KMS-11 (cell line): ENCODE data around the gene DMBT1.

Experiments
- H2AFZ ChIP-seq: fragments of 200-600 bp; sonication (generic); 2 replicates; pipeline ENCODE4 v1.6.1; 2016; ENCODE audit warnings: antibody characterized with exemption, mixed run types, low read depth
- H3K27ac ChIP-seq: fragments of 200-600 bp; sonication (generic); 2 replicates; pipeline ENCODE4 v1.6.1; 2016; ENCODE audit warnings: mild to moderate bottlenecking, mixed run types
- H3K27me3 ChIP-seq: fragments of 200-600 bp; sonication (generic); 2 replicates; pipeline ENCODE4 v1.6.1; 2017; ENCODE audit warnings: mild to moderate bottlenecking, low read depth, mixed run types, moderate library complexity; ENCODE audit not compliant: insufficient read depth
- H3K36me3 ChIP-seq: fragments of 200-600 bp; sonication (generic); 2 replicates; pipeline ENCODE4 v1.6.1; 2017; ENCODE audit warnings: mild to moderate bottlenecking, mixed run types; ENCODE audit not compliant: insufficient read depth
- H3K4me1 ChIP-seq: fragments of 200-600 bp; sonication (generic); 2 replicates; pipeline ENCODE4 v1.6.1; 2016; ENCODE audit warnings: mild to moderate bottlenecking, low read depth, mixed run types; ENCODE audit not compliant: poor library complexity, severe bottlenecking
- H3K4me2 ChIP-seq: fragments of 200-600 bp; sonication (generic); 2 replicates; pipeline ENCODE4 v1.7.0; 2016; ENCODE audit warnings: mild to moderate bottlenecking, mixed run types
- H3K4me3 ChIP-seq: fragments of 200-600 bp; sonication (generic); IDR thresholded peaks from 2 replicates; pipeline ENCODE4 v1.6.1; 2017; ENCODE audit warnings: low read depth, low read length, mixed read lengths; ENCODE audit not compliant: insufficient read depth
- H3K79me2 ChIP-seq: fragments of 200-600 bp; sonication (generic); 2 replicates; pipeline ENCODE4 v1.6.1; 2016; ENCODE audit warnings: low read depth, mixed run types; ENCODE audit not compliant: insufficient read depth
- H3K9ac ChIP-seq: fragments of 200-600 bp; sonication (generic); 2 replicates; pipeline ENCODE4 v1.6.1; 2016; ENCODE audit warnings: mild to moderate bottlenecking, mixed run types
- H4K20me1 ChIP-seq: fragments of 200-600 bp; sonication (generic); 2 replicates; pipeline ENCODE4 v1.6.1; 2016; ENCODE audit warnings: mild to moderate bottlenecking, mixed run types; ENCODE audit not compliant: insufficient read depth
- CTCF ChIP-seq: fragments of 200-600 bp; sonication (generic); conservative IDR thresholded peaks from 2 replicates; pipeline ENCODE4 v1.6.1; 2017; ENCODE audit warnings: low read depth, mild to moderate bottlenecking, antibody characterized with exemption, low read length, moderate library complexity, mixed read lengths

DMBT1 gene

GRCh38 chr10:122515588-122516231 lies 44.8 kb upstream of the DMBT1 start:
- Histone ChIP-seq H3K4me2 (no peak overlapping the region), H3K9ac (no peak overlapping the region)
- TF ChIP-seq CTCF, result no peak

GRCh38 chr10:122516734-122517133 lies 43.8 kb upstream of the DMBT1 start:
- no peak overlapping the region for H3K9ac ChIP-seq
- H2AFZ ChIP-seq, result no peak overlapping the region
- no peak for TF ChIP-seq CTCF
- no peaks in the 10 kb centered on the region for H3K4me1 ChIP-seq
- no peaks in the 10 kb centered on the region for H3K79me2 ChIP-seq
- H3K36me3 ChIP-seq, result no peaks in the 10 kb centered on the region
- no peaks in the 10 kb centered on the region for H3K27me3 ChIP-seq
- no peaks in the 10 kb centered on the region for H4K20me1 ChIP-seq
- H3K4me3 ChIP-seq, result no peak overlapping the region
- H3K27ac ChIP-seq, result no peak overlapping the region
- no peak overlapping the region for H3K4me2 ChIP-seq

More at GRCh38 chr10:122515588-122516231, 44.8 kb upstream of the DMBT1 start:
- Histone ChIP-seq H3K27ac (no peak overlapping the region), H3K79me2 (no peaks in the 10 kb centered on the region), H3K4me1 (no peaks in the 10 kb centered on the region), H4K20me1 (no peaks in the 10 kb centered on the region), H3K4me3 (no peak overlapping the region), H3K27me3 (no peaks in the 10 kb centered on the region), H2AFZ (no peak overlapping the region), H3K36me3 (no peaks in the 10 kb centered on the region)

- Histone ChIP-seq H4K20me1 (no peaks in the 10 kb centered on the region), H3K4me3 (no peak overlapping the region), H3K4me2 (no peak overlapping the region), H3K79me2 (no peaks in the 10 kb centered on the region), H3K27me3 (no peaks in the 10 kb centered on the region), H2AFZ (no peak overlapping the region), H3K4me1 (no peaks in the 10 kb centered on the region), H3K36me3 (no peaks in the 10 kb centered on the region), H3K27ac (no peak overlapping the region), H3K9ac (no peak overlapping the region)
- no peak for TF ChIP-seq CTCF
These were observed 41.4 kb upstream of the DMBT1 start for GRCh38 chr10:122519144-122519543.

DNA sequence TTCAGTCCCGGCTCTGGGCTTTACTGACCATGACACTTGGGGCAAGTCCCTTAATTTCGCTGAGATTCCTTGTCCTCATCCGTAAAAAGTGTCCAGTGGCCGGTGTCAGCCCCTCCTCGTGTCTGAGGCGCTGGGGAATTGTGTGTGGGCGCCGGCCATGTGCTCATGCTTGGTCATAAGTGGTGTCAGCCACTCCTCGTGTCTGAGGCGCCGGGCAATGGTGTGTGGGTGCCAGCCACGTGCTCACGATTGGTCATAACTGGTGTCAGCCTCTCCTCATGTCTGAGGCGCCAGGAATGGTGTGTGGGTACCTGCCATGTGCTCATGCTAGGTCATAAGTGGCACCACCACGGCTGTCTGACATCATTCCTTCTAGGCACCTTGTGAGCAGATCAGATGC lies 40.7 kb upstream of the DMBT1 start:
- Histone ChIP-seq H3K4me1 (no peaks in the 10 kb centered on the region), H3K4me3 (no peak overlapping the region), H3K27ac (no peak overlapping the region), H4K20me1 (no peaks in the 10 kb centered on the region), H3K27me3 (no peaks in the 10 kb centered on the region), H3K79me2 (no peaks in the 10 kb centered on the region), H3K4me2 (no peak overlapping the region), H3K9ac (no peak overlapping the region), H3K36me3 (no peaks in the 10 kb centered on the region), H2AFZ (no peak overlapping the region)
- no peak for TF ChIP-seq CTCF
